HG02938 (cell line): ENCODE results near the gene PAX6.

Source experiments
- ATAC-seq: cut with Tn5 transposase; IDR thresholded peaks from one replicate; pipeline ENCODE4 v1.9.1; 2021; ENCODE audit warnings: mild to moderate bottlenecking, moderate library complexity; ENCODE audit not compliant: unreplicated experiment

The PAX6 gene

GRCh38 chr11:31809857-31810778 lies 1.0 kb downstream of the PAX6 start:
- no peak for ATAC-seq

GRCh38 chr11:31809541-31809856 lies 1.6 kb downstream of the PAX6 start:
- ATAC-seq: no peak

- ATAC-seq: no peak
These were observed 2.2 kb downstream of the PAX6 start for GRCh38 chr11:31808721-31809540.

- ATAC-seq: no peak
These were observed 3.1 kb downstream of the PAX6 start for GRCh38 chr11:31807799-31808667.

GRCh38 chr11:31806928-31807798 lies 4.0 kb downstream of the PAX6 start:
- ATAC-seq: no peak

GRCh38 chr11:31806186-31806927 lies 4.8 kb downstream of the PAX6 start:
- no peak for ATAC-seq

- no peak for ATAC-seq
These were observed 5.4 kb downstream of the PAX6 start for GRCh38 chr11:31805629-31806185.

GRCh38 chr11:31805037-31805628 lies 6.0 kb downstream of the PAX6 start:
- no peak for ATAC-seq

GRCh38 chr11:31804312-31805036 lies 6.6 kb downstream of the PAX6 start:
- ATAC-seq: no peak

- no peak for ATAC-seq
These were observed 7.3 kb downstream of the PAX6 start for GRCh38 chr11:31803813-31804311.

GRCh38 chr11:31802990-31803812 lies 7.9 kb downstream of the PAX6 start:
- ATAC-seq: no peak

- no peak for ATAC-seq
These were observed 8.5 kb downstream of the PAX6 start for GRCh38 chr11:31802609-31802989.

GRCh38 chr11:31802000-31802551 lies 9.0 kb downstream of the PAX6 start:
- no peak for ATAC-seq

GRCh38 chr11:31801298-31801702 lies 9.8 kb downstream of the PAX6 start:
- no peak for ATAC-seq

- ATAC-seq: no peak
These were observed 10.5 kb downstream of the PAX6 start for GRCh38 chr11:31800398-31801265.
